Measurements from ENCODE around the gene LRRC4C.

Gene LRRC4C

GRCh38 chr11:40306938-40307548 lies 1152.4 kb downstream of the LRRC4C start:
- TF ChIP-seq, protein P1, sequence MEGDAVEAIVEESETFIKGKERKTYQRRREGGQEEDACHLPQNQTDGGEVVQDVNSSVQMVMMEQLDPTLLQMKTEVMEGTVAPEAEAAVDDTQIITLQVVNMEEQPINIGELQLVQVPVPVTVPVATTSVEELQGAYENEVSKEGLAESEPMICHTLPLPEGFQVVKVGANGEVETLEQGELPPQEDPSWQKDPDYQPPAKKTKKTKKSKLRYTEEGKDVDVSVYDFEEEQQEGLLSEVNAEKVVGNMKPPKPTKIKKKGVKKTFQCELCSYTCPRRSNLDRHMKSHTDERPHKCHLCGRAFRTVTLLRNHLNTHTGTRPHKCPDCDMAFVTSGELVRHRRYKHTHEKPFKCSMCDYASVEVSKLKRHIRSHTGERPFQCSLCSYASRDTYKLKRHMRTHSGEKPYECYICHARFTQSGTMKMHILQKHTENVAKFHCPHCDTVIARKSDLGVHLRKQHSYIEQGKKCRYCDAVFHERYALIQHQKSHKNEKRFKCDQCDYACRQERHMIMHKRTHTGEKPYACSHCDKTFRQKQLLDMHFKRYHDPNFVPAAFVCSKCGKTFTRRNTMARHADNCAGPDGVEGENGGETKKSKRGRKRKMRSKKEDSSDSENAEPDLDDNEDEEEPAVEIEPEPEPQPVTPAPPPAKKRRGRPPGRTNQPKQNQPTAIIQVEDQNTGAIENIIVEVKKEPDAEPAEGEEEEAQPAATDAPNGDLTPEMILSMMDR (IDR thresholded peaks at IDR 0.05) = peak; percentile 75
- TF ChIP-seq ZFX (IDR thresholded peaks at IDR 0.05; ENCODE audit: borderline replicate concordance) = no peak
- H3K27ac ChIP-seq = 0 out of 2 replicates have a peak overlapping the region, but pooled peaks have one; percentile 24

DNA sequence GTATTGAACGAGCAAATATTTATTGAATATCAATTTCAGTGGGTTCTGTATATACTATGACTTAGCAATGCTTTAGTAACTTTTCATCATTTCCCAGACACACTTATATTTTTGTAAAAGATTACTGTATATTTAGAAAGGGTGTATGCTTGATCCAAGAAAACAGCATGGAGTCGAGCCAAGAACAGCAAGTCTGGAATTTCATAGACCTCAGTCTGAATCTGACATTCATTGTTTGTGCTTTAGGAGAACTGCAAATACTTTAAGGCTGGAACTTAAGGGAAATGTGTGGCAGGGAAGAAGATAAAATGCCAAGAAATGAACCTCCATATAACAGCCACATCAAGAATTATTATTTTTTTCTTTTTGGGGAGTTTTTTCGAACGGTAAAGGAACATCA lies 1156.8 kb downstream of the LRRC4C start:
- no peak for TF ChIP-seq ZFX (IDR thresholded peaks at IDR 0.05; ENCODE audit: borderline replicate concordance)
- TF ChIP-seq, protein P1 (IDR thresholded peaks at IDR 0.05) = no peak
- H3K27ac ChIP-seq = no peak overlapping the region

GRCh38 chr11:40295466-40295865 lies 1164.0 kb downstream of the LRRC4C start:
- H3K27ac ChIP-seq = no peak overlapping the region
- no peak for TF ChIP-seq ZFX (IDR thresholded peaks at IDR 0.05; ENCODE audit: borderline replicate concordance)
- TF ChIP-seq, protein P1 (IDR thresholded peaks at IDR 0.05) = no peak

GRCh38 chr11:40294741-40295140 lies 1164.7 kb downstream of the LRRC4C start:
- H3K27ac ChIP-seq = no peak overlapping the region
- TF ChIP-seq, protein P1 (IDR thresholded peaks at IDR 0.05) = no peak
- TF ChIP-seq ZFX (IDR thresholded peaks at IDR 0.05; ENCODE audit: borderline replicate concordance) = no peak

GRCh38 chr11:40294349-40294735 lies 1165.1 kb downstream of the LRRC4C start:
- TF ChIP-seq, protein P1 (IDR thresholded peaks at IDR 0.05) = peak; percentile 42
- no peak for TF ChIP-seq ZFX (IDR thresholded peaks at IDR 0.05; ENCODE audit: borderline replicate concordance)
- H3K27ac ChIP-seq = no peak overlapping the region

GRCh38 chr11:40293655-40294348 lies 1165.7 kb downstream of the LRRC4C start:
- no peak for TF ChIP-seq ZFX (IDR thresholded peaks at IDR 0.05; ENCODE audit: borderline replicate concordance)
- TF ChIP-seq, protein P1 (IDR thresholded peaks at IDR 0.05) = peak; percentile 89
- H3K27ac ChIP-seq = peak overlapping the region; percentile 51

Measured in 22Rv1 (cell line).